ENCODE data around the gene SND1.

Gene SND1

DNA sequence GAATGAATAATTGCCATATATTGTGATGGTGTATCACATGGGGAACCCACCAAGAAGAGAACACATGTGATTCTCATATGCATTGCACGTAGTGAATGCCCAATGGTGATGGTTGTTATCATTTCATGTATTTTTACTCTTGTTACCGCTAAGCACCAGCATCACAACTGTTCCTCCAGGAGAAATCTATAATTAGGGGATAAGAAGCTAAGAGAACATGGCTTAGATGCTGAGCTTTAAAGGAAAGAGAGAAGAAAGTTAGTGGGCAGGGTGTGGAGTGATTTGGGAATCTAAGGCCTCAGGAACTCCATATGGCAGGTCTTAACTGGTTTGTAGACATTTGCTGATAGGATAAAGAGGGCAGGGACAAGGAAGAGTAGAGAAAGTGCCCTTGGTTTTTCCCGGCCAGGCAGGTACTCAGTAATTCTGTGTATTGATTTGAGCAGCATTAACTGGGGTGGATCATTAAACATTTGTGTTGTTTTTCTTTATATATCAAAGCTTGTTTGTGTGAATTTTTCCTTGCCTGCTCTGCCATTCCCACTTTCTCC is 233.3 kb downstream of the SND1 start:
- Histone ChIP-seq H3K4me3 (replicated peaks; ENCODE audit: low read depth, low read length) (no peak overlapping the region), H3K36me3 (ENCODE audit: control insufficient read depth, insufficient read depth, low read length) (peaks cover 6% of the 10 kb centered on the region), H3K27me3 (replicated peaks; ENCODE audit: control insufficient read depth, insufficient read depth, low read length) (no peaks in the 10 kb centered on the region)
- no peak for DNase-seq (ENCODE audit: extremely low read depth, insufficient read length)
- TF ChIP-seq, protein P1, sequence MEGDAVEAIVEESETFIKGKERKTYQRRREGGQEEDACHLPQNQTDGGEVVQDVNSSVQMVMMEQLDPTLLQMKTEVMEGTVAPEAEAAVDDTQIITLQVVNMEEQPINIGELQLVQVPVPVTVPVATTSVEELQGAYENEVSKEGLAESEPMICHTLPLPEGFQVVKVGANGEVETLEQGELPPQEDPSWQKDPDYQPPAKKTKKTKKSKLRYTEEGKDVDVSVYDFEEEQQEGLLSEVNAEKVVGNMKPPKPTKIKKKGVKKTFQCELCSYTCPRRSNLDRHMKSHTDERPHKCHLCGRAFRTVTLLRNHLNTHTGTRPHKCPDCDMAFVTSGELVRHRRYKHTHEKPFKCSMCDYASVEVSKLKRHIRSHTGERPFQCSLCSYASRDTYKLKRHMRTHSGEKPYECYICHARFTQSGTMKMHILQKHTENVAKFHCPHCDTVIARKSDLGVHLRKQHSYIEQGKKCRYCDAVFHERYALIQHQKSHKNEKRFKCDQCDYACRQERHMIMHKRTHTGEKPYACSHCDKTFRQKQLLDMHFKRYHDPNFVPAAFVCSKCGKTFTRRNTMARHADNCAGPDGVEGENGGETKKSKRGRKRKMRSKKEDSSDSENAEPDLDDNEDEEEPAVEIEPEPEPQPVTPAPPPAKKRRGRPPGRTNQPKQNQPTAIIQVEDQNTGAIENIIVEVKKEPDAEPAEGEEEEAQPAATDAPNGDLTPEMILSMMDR (IDR thresholded peaks at IDR 0.05; ENCODE audit: insufficient read depth, low read length, poor library complexity, severe bottlenecking), result no peak

DNA sequence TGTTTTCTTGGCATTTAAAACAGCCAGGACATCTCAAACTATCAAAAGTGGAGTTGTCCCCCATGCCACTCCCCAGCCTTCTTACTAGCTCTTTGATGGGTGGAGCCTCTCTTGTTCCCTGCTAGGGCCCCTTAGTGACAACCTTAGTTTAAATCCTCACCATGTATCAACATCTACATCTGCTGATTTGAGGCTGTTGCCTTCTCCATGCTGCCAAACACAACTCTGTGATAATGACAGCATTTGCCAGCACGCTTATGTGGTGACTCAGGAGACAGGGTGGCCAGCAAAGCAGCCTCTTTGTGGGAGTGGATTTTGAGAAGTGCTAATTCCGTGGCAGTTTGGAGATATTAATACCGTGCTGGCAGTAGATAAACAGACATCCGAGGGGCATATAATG is 233.8 kb downstream of the SND1 start:
- no peak for DNase-seq (ENCODE audit: extremely low read depth, insufficient read length)
- H3K36me3 ChIP-seq (ENCODE audit: control insufficient read depth, insufficient read depth, low read length), result peaks cover 6% of the 10 kb centered on the region
- H3K4me3 ChIP-seq (replicated peaks; ENCODE audit: low read depth, low read length), result no peak overlapping the region
- H3K27me3 ChIP-seq (replicated peaks; ENCODE audit: control insufficient read depth, insufficient read depth, low read length), result no peaks in the 10 kb centered on the region
- TF ChIP-seq, protein P1 (IDR thresholded peaks at IDR 0.05; ENCODE audit: insufficient read depth, low read length, poor library complexity, severe bottlenecking), result no peak

DNA sequence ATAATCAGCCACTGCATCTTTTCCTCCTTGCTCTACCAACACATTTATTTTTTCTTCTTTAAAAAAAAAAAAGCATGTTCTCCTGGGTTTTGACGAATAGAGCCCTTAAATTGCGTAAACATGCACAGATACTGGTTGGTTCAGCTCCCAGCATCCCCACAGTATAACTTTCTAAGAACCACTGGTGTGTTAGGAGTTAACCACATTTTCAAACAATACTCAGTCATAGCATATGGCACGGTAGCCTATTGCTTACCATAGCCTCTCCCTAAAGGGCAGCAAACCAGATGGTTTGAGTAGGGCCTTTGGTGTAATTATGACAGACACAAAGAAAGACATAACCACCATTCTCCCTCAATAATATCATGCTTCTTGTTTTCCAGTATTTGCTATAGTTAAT is 234.3 kb downstream of the SND1 start:
- no peaks in the 10 kb centered on the region for H3K27me3 ChIP-seq (replicated peaks; ENCODE audit: control insufficient read depth, insufficient read depth, low read length)
- DNase-seq (ENCODE audit: extremely low read depth, insufficient read length), result no peak
- TF ChIP-seq, protein P1 (IDR thresholded peaks at IDR 0.05; ENCODE audit: insufficient read depth, low read length, poor library complexity, severe bottlenecking), result no peak
- H3K36me3 ChIP-seq (ENCODE audit: control insufficient read depth, insufficient read depth, low read length), result peaks cover 6% of the 10 kb centered on the region
- no peak overlapping the region for H3K4me3 ChIP-seq (replicated peaks; ENCODE audit: low read depth, low read length)

DNA sequence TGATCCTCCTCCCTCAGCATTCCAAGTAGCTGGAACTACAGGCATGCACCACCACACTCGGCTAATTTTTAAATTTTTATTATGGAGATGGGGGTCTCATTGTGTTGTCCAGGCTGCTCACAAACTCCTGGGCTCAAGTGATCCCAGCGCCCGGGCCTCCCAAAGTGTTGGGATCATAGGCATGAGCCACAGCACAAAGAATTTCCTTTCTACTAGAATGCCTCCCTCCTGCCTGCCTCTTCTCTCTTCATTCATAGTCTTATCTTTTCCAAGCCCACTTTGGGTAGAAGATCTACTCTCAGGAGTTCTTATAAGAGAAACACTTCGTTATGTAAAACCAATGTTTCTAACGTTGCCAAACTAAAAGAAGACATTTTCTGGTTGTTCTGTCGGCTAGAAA is 235.1 kb downstream of the SND1 start:
- Histone ChIP-seq H3K27me3 (replicated peaks; ENCODE audit: control insufficient read depth, insufficient read depth, low read length) (no peaks in the 10 kb centered on the region), H3K36me3 (ENCODE audit: control insufficient read depth, insufficient read depth, low read length) (peaks cover 6% of the 10 kb centered on the region), H3K4me3 (replicated peaks; ENCODE audit: low read depth, low read length) (no peak overlapping the region)
- TF ChIP-seq, protein P1 (IDR thresholded peaks at IDR 0.05; ENCODE audit: insufficient read depth, low read length, poor library complexity, severe bottlenecking), result no peak
- DNase-seq (ENCODE audit: extremely low read depth, insufficient read length), result no peak

DNA sequence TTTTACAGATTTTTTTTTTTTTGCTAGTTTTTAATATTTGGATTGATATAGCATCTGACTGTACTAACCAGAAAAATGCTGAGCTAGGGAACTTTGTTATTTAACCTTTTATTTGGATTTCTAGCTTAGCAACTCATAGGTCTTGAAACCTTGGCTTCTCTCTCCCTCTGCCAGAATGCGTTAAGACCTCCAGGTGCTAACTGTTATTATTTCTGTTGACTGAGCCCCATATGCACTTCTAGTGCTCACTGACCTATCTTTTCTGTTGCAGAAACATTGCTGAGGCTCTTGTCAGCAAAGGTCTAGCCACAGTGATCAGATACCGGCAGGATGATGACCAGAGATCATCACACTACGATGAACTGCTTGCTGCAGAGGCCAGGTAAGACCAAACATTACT is 235.6 kb downstream of the SND1 start:
- peaks cover 7% of the 10 kb centered on the region for H3K36me3 ChIP-seq (ENCODE audit: control insufficient read depth, insufficient read depth, low read length)
- H3K4me3 ChIP-seq (replicated peaks; ENCODE audit: low read depth, low read length), result no peak overlapping the region
- no peaks in the 10 kb centered on the region for H3K27me3 ChIP-seq (replicated peaks; ENCODE audit: control insufficient read depth, insufficient read depth, low read length)
- TF ChIP-seq, protein P1 (IDR thresholded peaks at IDR 0.05; ENCODE audit: insufficient read depth, low read length, poor library complexity, severe bottlenecking), result no peak
- DNase-seq (ENCODE audit: extremely low read depth, insufficient read length), result no peak

DNA sequence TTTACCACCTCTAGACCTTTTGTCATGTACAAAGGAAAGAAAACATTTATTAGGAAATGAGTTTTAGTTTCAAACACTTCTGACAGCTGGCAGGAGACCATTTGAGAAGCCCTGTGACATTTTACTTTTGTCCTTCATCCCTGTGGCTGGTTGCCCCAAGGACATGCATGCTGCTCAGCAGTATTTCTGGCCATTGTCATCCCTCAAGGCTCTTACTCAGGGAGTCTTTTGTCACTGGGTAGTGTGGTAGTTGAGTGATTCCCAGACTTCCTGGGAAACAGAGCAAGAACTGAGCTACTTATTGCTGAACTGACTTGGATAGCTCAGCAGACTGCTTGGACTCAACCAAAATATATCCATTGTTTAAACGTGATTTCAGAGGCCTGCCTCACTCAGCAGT is 236.4 kb downstream of the SND1 start:
- Histone ChIP-seq H3K36me3 (ENCODE audit: control insufficient read depth, insufficient read depth, low read length) (peaks cover 7% of the 10 kb centered on the region), H3K4me3 (replicated peaks; ENCODE audit: low read depth, low read length) (no peak overlapping the region), H3K27me3 (replicated peaks; ENCODE audit: control insufficient read depth, insufficient read depth, low read length) (no peaks in the 10 kb centered on the region)
- DNase-seq (ENCODE audit: extremely low read depth, insufficient read length), result no peak
- TF ChIP-seq, protein P1 (IDR thresholded peaks at IDR 0.05; ENCODE audit: insufficient read depth, low read length, poor library complexity, severe bottlenecking), result no peak
